Measurements from ENCODE around the gene TSPO. TPM values are rescaled to one million over a fixed set of nuclear protein-coding genes. Genes with fewer than 3 reads are reported as not detected.

Gene TSPO
- total RNA-seq, 1 donor from 2014 or later, result 124 TPM

DNA sequence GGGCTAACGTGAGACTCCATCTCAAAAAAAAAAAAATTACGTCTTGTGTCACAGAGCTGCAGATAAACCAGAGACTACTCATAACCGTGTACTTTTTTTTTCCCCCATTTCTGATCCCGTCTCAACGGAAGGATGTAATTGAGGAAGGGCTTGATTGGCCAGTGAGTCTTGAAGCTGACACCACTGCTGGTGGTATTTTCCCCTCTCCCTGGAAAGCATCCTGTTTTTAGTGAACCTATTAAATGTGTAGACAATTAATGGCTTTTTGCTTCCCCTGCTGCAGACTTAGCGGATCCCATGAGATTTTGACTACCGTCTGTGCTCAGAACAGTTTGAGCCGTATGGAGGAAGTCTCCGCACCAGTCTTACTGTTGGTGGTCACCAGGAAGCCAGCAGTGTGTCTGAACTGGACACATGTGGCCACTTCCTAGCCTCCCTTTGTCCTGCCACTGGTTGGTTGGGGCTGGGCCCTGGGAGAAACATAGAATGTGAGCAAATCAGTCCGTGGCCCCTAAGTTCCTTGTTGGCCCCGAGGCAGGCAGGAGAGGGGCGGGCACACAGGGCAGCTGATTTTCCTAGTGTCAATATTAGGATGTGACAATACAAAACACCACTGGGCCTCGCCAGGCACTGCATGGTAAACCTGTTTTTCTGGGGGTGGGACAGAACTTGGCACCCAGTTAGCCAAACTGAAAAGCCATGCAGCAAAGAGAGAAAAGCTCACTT, 37.7 kb upstream of the TSPO start:
- Histone ChIP-seq H3K9ac (ENCODE audit: low read length) (no peak overlapping the region), H4K20me1 (ENCODE audit: insufficient read depth, low read length) (no peaks in the 10 kb centered on the region), H2AFZ (ENCODE audit: low read depth, low read length) (no peak overlapping the region), H3K27ac (ENCODE audit: low read depth, low read length) (no peak overlapping the region), H3K27me3 (ENCODE audit: insufficient read depth, low read length) (peaks cover 39% of the 10 kb centered on the region), H3K4me2 (ENCODE audit: low read length) (no peak overlapping the region), H3K9me3 (ENCODE audit: insufficient read depth, low read depth, low read length) (no peaks in the 10 kb centered on the region), H3K36me3 (ENCODE audit: insufficient read depth, low read length) (no peaks in the 10 kb centered on the region), H3K4me1 (ENCODE audit: insufficient read depth, low read length) (peaks cover 7% of the 10 kb centered on the region), H3K4me3 (ENCODE audit: insufficient read depth, low read depth, low read length) (no peak overlapping the region), H3K79me2 (ENCODE audit: insufficient read depth, low read length) (no peaks in the 10 kb centered on the region)
- H3K27me3 Mint-ChIP-seq (ENCODE audit: low read depth, unreplicated experiment), result peaks cover 49% of the 10 kb centered on the region
- DNase-seq (ENCODE audit: low read depth), result no peak
- peaks cover 5% of the 10 kb centered on the region for H3K9me3 Mint-ChIP-seq (ENCODE audit: unreplicated experiment)
- no peaks in the 10 kb centered on the region for H3K36me3 Mint-ChIP-seq (ENCODE audit: low read depth, unreplicated experiment)
- H3K27ac Mint-ChIP-seq (ENCODE audit: unreplicated experiment), result no peak overlapping the region
- no peaks in the 10 kb centered on the region for H3K4me1 Mint-ChIP-seq (ENCODE audit: low read depth, unreplicated experiment)
- TF ChIP-seq, protein P1, sequence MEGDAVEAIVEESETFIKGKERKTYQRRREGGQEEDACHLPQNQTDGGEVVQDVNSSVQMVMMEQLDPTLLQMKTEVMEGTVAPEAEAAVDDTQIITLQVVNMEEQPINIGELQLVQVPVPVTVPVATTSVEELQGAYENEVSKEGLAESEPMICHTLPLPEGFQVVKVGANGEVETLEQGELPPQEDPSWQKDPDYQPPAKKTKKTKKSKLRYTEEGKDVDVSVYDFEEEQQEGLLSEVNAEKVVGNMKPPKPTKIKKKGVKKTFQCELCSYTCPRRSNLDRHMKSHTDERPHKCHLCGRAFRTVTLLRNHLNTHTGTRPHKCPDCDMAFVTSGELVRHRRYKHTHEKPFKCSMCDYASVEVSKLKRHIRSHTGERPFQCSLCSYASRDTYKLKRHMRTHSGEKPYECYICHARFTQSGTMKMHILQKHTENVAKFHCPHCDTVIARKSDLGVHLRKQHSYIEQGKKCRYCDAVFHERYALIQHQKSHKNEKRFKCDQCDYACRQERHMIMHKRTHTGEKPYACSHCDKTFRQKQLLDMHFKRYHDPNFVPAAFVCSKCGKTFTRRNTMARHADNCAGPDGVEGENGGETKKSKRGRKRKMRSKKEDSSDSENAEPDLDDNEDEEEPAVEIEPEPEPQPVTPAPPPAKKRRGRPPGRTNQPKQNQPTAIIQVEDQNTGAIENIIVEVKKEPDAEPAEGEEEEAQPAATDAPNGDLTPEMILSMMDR (IDR thresholded peaks at IDR 0.05; ENCODE audit: insufficient read depth, low read depth, low read length), result no peak
- no peak for TF ChIP-seq EZH2 (IDR thresholded peaks at IDR 0.05; ENCODE audit: insufficient read depth, low read length)
- no peak overlapping the region for H3K4me3 Mint-ChIP-seq (ENCODE audit: unreplicated experiment)
- no peak for FAIRE-seq

DNA sequence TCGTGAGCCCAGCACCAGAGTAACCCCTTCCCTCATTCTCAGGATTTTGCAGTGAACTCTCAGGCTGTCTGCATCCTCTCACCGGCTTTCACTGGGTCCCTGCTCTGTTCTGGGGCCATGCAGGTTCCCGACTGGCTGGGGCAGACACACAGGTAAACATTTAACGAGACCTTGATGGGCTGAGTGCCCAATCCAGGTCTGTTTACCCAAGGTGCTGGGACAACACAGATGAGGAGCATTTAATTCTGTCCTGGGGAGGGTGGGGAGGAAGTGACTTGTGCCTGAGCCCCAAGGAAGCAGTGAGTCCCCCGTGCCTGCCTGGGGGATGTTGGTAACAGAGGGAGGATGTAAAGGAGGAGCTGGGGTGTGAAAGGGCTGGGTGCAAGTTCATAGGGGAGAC, 36.4 kb upstream of the TSPO start:
- Histone ChIP-seq H3K79me2 (ENCODE audit: insufficient read depth, low read length) (no peaks in the 10 kb centered on the region), H3K36me3 (ENCODE audit: insufficient read depth, low read length) (no peaks in the 10 kb centered on the region), H3K4me1 (ENCODE audit: insufficient read depth, low read length) (peaks cover 7% of the 10 kb centered on the region), H4K20me1 (ENCODE audit: insufficient read depth, low read length) (no peaks in the 10 kb centered on the region), H3K27ac (ENCODE audit: low read depth, low read length) (no peak overlapping the region), H3K27me3 (ENCODE audit: insufficient read depth, low read length) (peaks cover 31% of the 10 kb centered on the region), H3K9ac (ENCODE audit: low read length) (no peak overlapping the region), H3K9me3 (ENCODE audit: insufficient read depth, low read depth, low read length) (no peaks in the 10 kb centered on the region), H3K4me3 (ENCODE audit: insufficient read depth, low read depth, low read length) (no peak overlapping the region), H3K4me2 (ENCODE audit: low read length) (no peak overlapping the region), H2AFZ (ENCODE audit: low read depth, low read length) (no peak overlapping the region)
- H3K27ac Mint-ChIP-seq (ENCODE audit: unreplicated experiment), result no peak overlapping the region
- peaks cover 42% of the 10 kb centered on the region for H3K27me3 Mint-ChIP-seq (ENCODE audit: low read depth, unreplicated experiment)
- DNase-seq (ENCODE audit: low read depth) (no peak), FAIRE-seq (no peak)
- no peaks in the 10 kb centered on the region for H3K36me3 Mint-ChIP-seq (ENCODE audit: low read depth, unreplicated experiment)
- no peaks in the 10 kb centered on the region for H3K4me1 Mint-ChIP-seq (ENCODE audit: low read depth, unreplicated experiment)
- H3K4me3 Mint-ChIP-seq (ENCODE audit: unreplicated experiment), result no peak overlapping the region
- TF ChIP-seq, protein P1 (IDR thresholded peaks at IDR 0.05; ENCODE audit: insufficient read depth, low read depth, low read length), result no peak
- no peak for TF ChIP-seq EZH2 (IDR thresholded peaks at IDR 0.05; ENCODE audit: insufficient read depth, low read length)
- peaks cover 5% of the 10 kb centered on the region for H3K9me3 Mint-ChIP-seq (ENCODE audit: unreplicated experiment)

DNA sequence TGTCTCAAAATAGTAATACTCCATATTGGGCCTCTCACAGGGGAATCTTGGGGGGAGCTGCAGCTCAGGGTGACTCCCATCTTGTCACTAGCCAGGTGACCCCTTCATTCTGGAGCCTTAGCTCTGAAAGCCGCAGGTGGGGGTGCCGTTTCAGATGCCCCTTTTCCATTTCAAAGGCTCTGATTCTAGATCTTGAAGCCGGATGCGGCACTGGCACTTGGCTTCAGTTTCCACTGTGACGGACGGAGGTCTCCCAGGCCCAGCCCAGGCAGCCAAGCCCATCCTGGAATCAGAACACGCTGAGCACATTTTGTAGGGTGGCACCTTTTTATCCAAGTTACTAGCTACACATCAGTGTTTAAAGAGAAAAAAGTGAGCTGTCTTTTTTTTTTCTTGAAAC, 34.4 kb upstream of the TSPO start:
- no peak overlapping the region for H3K4me3 ChIP-seq (ENCODE audit: insufficient read depth, low read depth, low read length)
- H3K9me3 ChIP-seq (ENCODE audit: insufficient read depth, low read depth, low read length), result no peaks in the 10 kb centered on the region
- no peak overlapping the region for H3K9ac ChIP-seq (ENCODE audit: low read length)
- H3K4me2 ChIP-seq (ENCODE audit: low read length), result no peak overlapping the region
- Mint-ChIP-seq H3K9me3 (ENCODE audit: unreplicated experiment) (peaks cover 5% of the 10 kb centered on the region), H3K27me3 (ENCODE audit: low read depth, unreplicated experiment) (peaks cover 35% of the 10 kb centered on the region), H3K4me1 (ENCODE audit: low read depth, unreplicated experiment) (no peaks in the 10 kb centered on the region), H3K27ac (ENCODE audit: unreplicated experiment) (no peak overlapping the region), H3K4me3 (ENCODE audit: unreplicated experiment) (no peak overlapping the region), H3K36me3 (ENCODE audit: low read depth, unreplicated experiment) (no peaks in the 10 kb centered on the region)
- peaks cover 13% of the 10 kb centered on the region for H3K27me3 ChIP-seq (ENCODE audit: insufficient read depth, low read length)
- H3K4me1 ChIP-seq (ENCODE audit: insufficient read depth, low read length), result no peaks in the 10 kb centered on the region
- H3K27ac ChIP-seq (ENCODE audit: low read depth, low read length), result no peak overlapping the region
- no peaks in the 10 kb centered on the region for H3K79me2 ChIP-seq (ENCODE audit: insufficient read depth, low read length)
- DNase-seq (ENCODE audit: low read depth) (no peak), FAIRE-seq (no peak)
- no peak overlapping the region for H2AFZ ChIP-seq (ENCODE audit: low read depth, low read length)
- no peak for TF ChIP-seq EZH2 (IDR thresholded peaks at IDR 0.05; ENCODE audit: insufficient read depth, low read length)
- TF ChIP-seq, protein P1 (IDR thresholded peaks at IDR 0.05; ENCODE audit: insufficient read depth, low read depth, low read length), result no peak
- no peaks in the 10 kb centered on the region for H4K20me1 ChIP-seq (ENCODE audit: insufficient read depth, low read length)
- H3K36me3 ChIP-seq (ENCODE audit: insufficient read depth, low read length), result no peaks in the 10 kb centered on the region
